Hepatocyte (in vitro differentiated cells): ENCODE data around the gene CUX1. TPM values are rescaled to one million over a fixed set of nuclear protein-coding genes. Genes with fewer than 3 reads are reported as not detected.

Experiments
- DNase-seq: peaks from one replicate; pipeline ENCODE4 v3.0.0-alpha.2; 2016; ENCODE audit warnings: low spot score
- H2AFZ ChIP-seq: fragments of 200-600 bp; sonication (generic); 2 replicates; pipeline ENCODE4 v1.6.0; 2016; ENCODE audit warnings: antibody characterized with exemption, mild to moderate bottlenecking
- H3K27ac ChIP-seq: fragments of 200-600 bp; sonication (generic); 2 replicates; pipeline ENCODE4 v1.5.1; 2016; ENCODE audit warnings: mild to moderate bottlenecking
- H3K27me3 ChIP-seq: fragments of 200-600 bp; sonication (generic); 2 replicates; pipeline ENCODE4 v1.6.1; 2016
- H3K36me3 ChIP-seq: fragments of 200-600 bp; sonication (generic); replicated peaks from 2 replicates; pipeline ENCODE4 v1.5.1; 2016; ENCODE audit warnings: low read depth; ENCODE audit not compliant: insufficient read depth
- H3K4me1 ChIP-seq: fragments of 200-600 bp; sonication (generic); 2 replicates; pipeline ENCODE4 v1.5.1; 2016; ENCODE audit warnings: mild to moderate bottlenecking, moderate library complexity; ENCODE audit not compliant: insufficient read depth
- H3K4me2 ChIP-seq: fragments of 200-600 bp; sonication (generic); 2 replicates; pipeline ENCODE4 v1.6.0; 2016
- H3K4me3 ChIP-seq: fragments of 200-600 bp; sonication (generic); 2 replicates; pipeline ENCODE4 v1.5.1; 2016; ENCODE audit warnings: mild to moderate bottlenecking
- H3K79me2 ChIP-seq: fragments of 200-600 bp; sonication (generic); 2 replicates; pipeline ENCODE4 v1.6.0; 2017; ENCODE audit warnings: mild to moderate bottlenecking
- H3K9me2 ChIP-seq: fragments of 200-600 bp; sonication (generic); replicated peaks from 2 replicates; pipeline ENCODE4 v1.6.0; 2017; ENCODE audit warnings: mild to moderate bottlenecking; ENCODE audit not compliant: insufficient read depth
- H3K9me3 ChIP-seq: fragments of 200-600 bp; sonication (generic); 2 replicates; pipeline ENCODE4 v1.5.1; 2016; ENCODE audit warnings: low read depth, mild to moderate bottlenecking
- H4K20me1 ChIP-seq: fragments of 200-600 bp; sonication (generic); 2 replicates; pipeline ENCODE4 v1.6.0; 2016; ENCODE audit warnings: mild to moderate bottlenecking; ENCODE audit not compliant: insufficient read depth, poor library complexity, severe bottlenecking
- CTCF ChIP-seq: fragments of 200-600 bp; sonication (generic); IDR thresholded peaks from 2 replicates; pipeline ENCODE4 v1.5.1; 2016; ENCODE audit warnings: antibody characterized with exemption, mild to moderate bottlenecking; ENCODE audit not compliant: poor library complexity
- EZH2 ChIP-seq: fragments of 200-600 bp; sonication (generic); IDR thresholded peaks from 2 replicates; pipeline ENCODE4 v1.6.1; 2016; ENCODE audit warnings: antibody characterized with exemption, mild to moderate bottlenecking, borderline replicate concordance
- EZH2phosphoT487 ChIP-seq: fragments of 200-600 bp; sonication (generic); IDR thresholded peaks from one replicate; pipeline ENCODE4 v1.6.1; 2018; ENCODE audit warnings: antibody characterized with exemption, mild to moderate bottlenecking, low read depth, moderate library complexity; ENCODE audit not compliant: unreplicated experiment, severe bottlenecking
- WGBS: methylation state at CpG from one replicate; pipeline ENCODE4 v1.1.6; 2016; ENCODE audit warnings: low lambda C conversion rate; ENCODE audit errors: missing lambda C conversion rate; 5-methylcytosine and 5-hydroxymethylcytosine counted together
- polyA plus RNA-seq: library from polyadenylated mRNA; unstranded; fragments of >200 nt; fragmentation: Nextera tagmentation; extraction: Ambion mirVana; gene quantifications from 2 replicates; pipeline ENCODE4 v1.2.1, GENCODE V29; 2016
- total RNA-seq: library from RNA; depleted of rRNA; stranded (reverse); fragments of >200 nt; gene quantifications from 2 replicates; pipeline ENCODE4 v1.2.3, GENCODE V29; 2014

CUX1 gene
- total and polyA plus RNA-seq, 2 experiments from 2014 or later = 60.1 to 76.8 TPM

DNA sequence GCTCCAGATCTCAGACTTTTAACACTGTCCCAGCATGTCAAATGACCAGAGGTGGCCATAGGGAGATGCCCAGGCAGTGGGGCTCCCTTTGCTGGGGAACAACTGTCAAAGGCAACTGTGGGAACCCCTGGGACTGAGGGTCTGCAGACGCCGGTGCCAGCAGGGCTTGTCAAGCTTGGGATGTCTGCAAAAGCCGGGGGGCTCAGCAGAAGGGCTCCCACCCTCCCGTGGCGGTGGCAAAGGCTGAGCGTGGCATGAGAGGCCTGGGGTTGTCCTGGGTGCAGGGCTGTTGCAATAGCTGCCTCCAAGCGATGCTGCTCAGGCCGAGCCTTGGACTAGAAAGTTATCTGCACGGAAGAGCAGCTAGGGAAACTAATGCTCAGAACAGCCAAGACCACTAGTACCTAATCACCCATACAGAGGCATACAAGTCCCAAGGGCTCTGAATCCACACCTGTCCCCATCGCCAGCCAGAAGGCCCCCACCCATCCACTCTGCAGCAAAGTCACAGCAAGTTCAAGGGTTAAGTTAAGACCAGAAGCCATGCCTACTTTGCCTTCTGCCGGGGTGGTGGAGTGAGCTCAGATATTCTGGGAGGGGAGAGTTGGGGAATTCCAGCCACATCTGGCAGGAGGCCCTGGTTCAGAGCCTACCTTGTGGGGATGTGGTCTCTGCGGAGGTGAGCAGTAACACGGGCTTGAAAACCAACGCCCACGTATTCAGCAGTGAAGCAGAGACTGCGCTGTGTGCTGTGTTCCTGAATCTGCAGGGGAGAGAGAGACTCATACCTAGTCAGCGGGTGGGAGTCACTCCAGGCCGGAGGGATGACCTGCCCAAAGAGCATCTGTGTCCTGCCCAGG is 473.9 kb downstream of the CUX1 start:
- no peak overlapping the region for H3K4me3 ChIP-seq
- H3K36me3 ChIP-seq = no peaks in the 10 kb centered on the region
- no peak overlapping the region for H3K4me2 ChIP-seq
- no peaks in the 10 kb centered on the region for H3K27me3 ChIP-seq
- no peak for TF ChIP-seq EZH2
- no peak for TF ChIP-seq EZH2phosphoT487
- no peak for TF ChIP-seq CTCF
- no peak overlapping the region for H2AFZ ChIP-seq
- no peaks in the 10 kb centered on the region for H3K79me2 ChIP-seq
- DNase-seq = no peak
- no peaks in the 10 kb centered on the region for H3K9me2 ChIP-seq
- no peaks in the 10 kb centered on the region for H3K9me3 ChIP-seq
- 76% methylated on average over 18 of the region's 18 CpGs for WGBS
- H4K20me1 ChIP-seq = no peaks in the 10 kb centered on the region
- H3K4me1 ChIP-seq = no peaks in the 10 kb centered on the region
- H3K27ac ChIP-seq = no peak overlapping the region

GRCh38 chr7:102291916-102292267 is 474.5 kb downstream of the CUX1 start:
- Histone ChIP-seq H3K27ac (no peak overlapping the region), H3K79me2 (no peaks in the 10 kb centered on the region), H3K4me1 (no peaks in the 10 kb centered on the region), H2AFZ (no peak overlapping the region), H3K9me3 (no peaks in the 10 kb centered on the region), H3K9me2 (no peaks in the 10 kb centered on the region), H3K36me3 (no peaks in the 10 kb centered on the region), H3K27me3 (no peaks in the 10 kb centered on the region), H3K4me3 (no peak overlapping the region), H3K4me2 (no peak overlapping the region), H4K20me1 (no peaks in the 10 kb centered on the region)
- DNase-seq = no peak
- TF ChIP-seq EZH2phosphoT487 (no peak), CTCF (no peak), EZH2 (no peak)
- 90% methylated on average over 2 of the region's 2 CpGs for WGBS

DNA sequence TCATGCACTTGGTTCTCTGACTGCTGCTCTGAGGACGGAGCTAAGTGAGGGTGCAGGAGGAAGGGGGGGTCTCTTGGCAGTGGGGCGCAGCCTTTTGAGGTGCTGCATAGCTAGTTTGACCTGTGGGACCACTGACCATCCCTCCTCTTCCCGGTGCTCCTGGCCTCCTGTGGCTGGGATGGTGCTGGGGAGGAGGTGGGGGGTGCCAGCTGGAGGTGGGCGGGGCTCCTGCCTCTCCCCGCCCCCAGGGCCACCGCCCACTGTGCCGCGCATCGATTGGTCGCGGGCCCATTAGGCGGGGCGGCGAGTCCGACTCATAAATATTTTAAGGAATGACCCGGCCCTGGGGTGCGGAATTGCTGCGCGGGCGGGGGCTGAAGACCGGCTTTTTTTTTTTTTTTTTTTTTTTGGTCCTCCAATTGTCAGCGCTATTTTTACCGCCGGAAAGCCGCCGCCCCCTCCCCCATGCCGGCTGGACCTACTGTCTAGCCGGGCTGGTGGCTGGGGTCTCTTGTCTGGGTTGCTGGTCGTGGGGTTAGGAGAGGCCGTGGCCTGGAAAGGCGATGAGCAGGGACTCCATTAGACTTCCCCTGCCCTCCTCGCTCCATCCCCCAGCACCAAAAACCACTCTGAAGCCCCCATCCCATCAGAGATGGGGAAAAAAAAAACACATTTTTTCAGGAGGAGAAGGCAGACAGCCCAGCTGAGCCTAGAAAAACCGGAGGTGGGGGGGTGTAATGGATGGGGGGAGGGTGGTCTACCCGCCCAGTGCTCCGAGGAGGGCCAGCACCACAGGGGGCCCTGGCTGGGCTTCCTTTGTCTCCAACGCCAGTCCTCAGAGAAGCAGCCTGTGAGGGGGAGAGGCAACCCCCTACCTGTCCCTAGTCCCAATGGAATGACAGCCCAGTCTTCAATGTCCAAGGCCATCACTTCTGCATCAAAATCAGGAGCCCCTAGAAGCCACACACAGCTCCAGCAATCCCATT is 475.7 kb downstream of the CUX1 start:
- no peak overlapping the region for H3K27ac ChIP-seq
- H4K20me1 ChIP-seq = no peaks in the 10 kb centered on the region
- H3K9me3 ChIP-seq = no peaks in the 10 kb centered on the region
- no peak for DNase-seq
- 26% methylated on average over 28 of the region's 36 CpGs for WGBS
- H2AFZ ChIP-seq = no peak overlapping the region
- no peak overlapping the region for H3K4me3 ChIP-seq
- no peaks in the 10 kb centered on the region for H3K27me3 ChIP-seq
- no peaks in the 10 kb centered on the region for H3K9me2 ChIP-seq
- no peaks in the 10 kb centered on the region for H3K79me2 ChIP-seq
- no peak for TF ChIP-seq EZH2phosphoT487
- TF ChIP-seq CTCF = no peak
- no peak for TF ChIP-seq EZH2
- no peaks in the 10 kb centered on the region for H3K4me1 ChIP-seq
- H3K36me3 ChIP-seq = no peaks in the 10 kb centered on the region
- H3K4me2 ChIP-seq = no peak overlapping the region
